ENCODE results near the gene SBNO2. TPM values are rescaled to one million over a fixed set of nuclear protein-coding genes. Genes with fewer than 3 reads are reported as not detected.

SBNO2 gene
- total RNA-seq, 1 donor from 2014 or later, result 122 TPM

GRCh38 chr19:1058112-1058511, 116.0 kb downstream of the SBNO2 start:
- no peak for DNase-seq (ENCODE audit: low spot score)

Other genes starting within 250 kb of the SBNO2 start
- 8.4 TPM for gene ARID3A, start 248.2 kb downstream of the SBNO2 start, total RNA-seq
- gene WDR18, start 189.9 kb downstream of the SBNO2 start, total RNA-seq, result 36.6 TPM
- gene GRIN3B, start 173.8 kb downstream of the SBNO2 start, total RNA-seq, result not detected
- gene TMEM259, start 153.1 kb downstream of the SBNO2 start, total RNA-seq, result 210 TPM
- not detected for gene RNU6-2, start 152.7 kb downstream of the SBNO2 start, total RNA-seq
- 223 TPM for gene CNN2, start 147.7 kb downstream of the SBNO2 start, total RNA-seq
- gene ABCA7, start 134.2 kb downstream of the SBNO2 start, total RNA-seq, result 21.4 TPM
- 20.7 TPM for gene ARHGAP45, start 107.1 kb downstream of the SBNO2 start, total RNA-seq
- gene POLR2E, start 78.9 kb downstream of the SBNO2 start, total RNA-seq, result 138 TPM
- gene GPX4, start 70.3 kb downstream of the SBNO2 start, total RNA-seq, result 213 TPM
- 51.2 TPM for gene STK11, start 31.5 kb upstream of the SBNO2 start, total RNA-seq
- 0.73 TPM for gene CBARP, start 63.7 kb upstream of the SBNO2 start, total RNA-seq
- 144 TPM for gene ATP5F1D, start 67.5 kb upstream of the SBNO2 start, total RNA-seq
- gene MIDN, start 74.3 kb upstream of the SBNO2 start, total RNA-seq, result 121 TPM
- 524 TPM for gene CIRBP, start 95.1 kb upstream of the SBNO2 start, total RNA-seq
- gene FAM174C, start 101.3 kb upstream of the SBNO2 start, total RNA-seq, result 47.5 TPM
- gene EFNA2, start 111.6 kb upstream of the SBNO2 start, total RNA-seq, result 0.70 TPM
- 93.5 TPM for gene NDUFS7, start 209.6 kb upstream of the SBNO2 start, total RNA-seq
- gene GAMT, start 227.3 kb upstream of the SBNO2 start, total RNA-seq, result 9.3 TPM
- 137 TPM for gene DAZAP1, start 233.3 kb upstream of the SBNO2 start, total RNA-seq